Epithelial cell of proximal tubule (primary cell): ENCODE measurements around the gene PRSS21. TPM values are rescaled to one million over a fixed set of nuclear protein-coding genes. Genes with fewer than 3 reads are reported as not detected.

Source experiments
- DNase-seq: peaks from one replicate; pipeline ENCODE4 v3.0.0-alpha.2; 2011; ENCODE audit warnings: low read depth
- H3K4me3 ChIP-seq: 2 replicates; pipeline ENCODE4 v1.5.1; 2011; ENCODE audit warnings: low read depth, mild to moderate bottlenecking, low read length
- CTCF ChIP-seq: conservative IDR thresholded peaks from 2 replicates; pipeline ENCODE4 v1.5.1; 2012; ENCODE audit warnings: low read depth, mild to moderate bottlenecking, low read length
- total RNA-seq: library from RNA; depleted of rRNA; stranded (reverse); fragments of >200 nt; gene quantifications from 2 replicates; pipeline ENCODE4 v1.2.3, GENCODE V29; 2015

The PRSS21 gene
- total RNA-seq, 1 donor from 2014 or later = 4.6 TPM

GRCh38 chr16:2859686-2860265 is 42.7 kb downstream of the PRSS21 start:
- DNase-seq = no peak
- TF ChIP-seq CTCF = no peak
- no peak overlapping the region for H3K4me3 ChIP-seq

GRCh38 chr16:2860826-2861567 is 44.0 kb downstream of the PRSS21 start:
- no peak overlapping the region for H3K4me3 ChIP-seq
- DNase-seq = no peak
- TF ChIP-seq CTCF = no peak

GRCh38 chr16:2865651-2866050 is 48.6 kb downstream of the PRSS21 start:
- TF ChIP-seq CTCF = no peak
- no peak for DNase-seq
- no peak overlapping the region for H3K4me3 ChIP-seq

GRCh38 chr16:2866431-2866830 is 49.4 kb downstream of the PRSS21 start:
- H3K4me3 ChIP-seq = no peak overlapping the region
- no peak for DNase-seq
- TF ChIP-seq CTCF = no peak

GRCh38 chr16:2867661-2867986 is 50.6 kb downstream of the PRSS21 start:
- no peak for DNase-seq
- TF ChIP-seq CTCF = no peak
- H3K4me3 ChIP-seq = peak overlapping the region; percentile 68

- DNase-seq = no peak
- peak overlapping the region; percentile 68 for H3K4me3 ChIP-seq
- peak; percentile 92 for TF ChIP-seq CTCF
These were observed 51.2 kb downstream of the PRSS21 start for GRCh38 chr16:2867987-2868789.

Other genes with a start within 250 kb of the PRSS21 start
- gene KCTD5, start 134.7 kb upstream of the PRSS21 start, total RNA-seq = 45.1 and 51.4 TPM in 2 replicates
- gene PRSS27, start 97.0 kb upstream of the PRSS21 start, total RNA-seq = 0.29 and 0.92 TPM in 2 replicates
- 82.6 and 91.6 TPM in 2 replicates for gene SRRM2, start 64.6 kb upstream of the PRSS21 start, total RNA-seq
- gene ELOB, start 40.0 kb upstream of the PRSS21 start, total RNA-seq = 276 and 311 TPM in 2 replicates
- not detected in 2 replicates for gene PRSS33, start 29.7 kb upstream of the PRSS21 start, total RNA-seq
- not detected in 2 replicates for gene PRSS41, start 18.8 kb upstream of the PRSS21 start, total RNA-seq
- gene ZG16B, start 13.1 kb downstream of the PRSS21 start, total RNA-seq = 0.06 and 2.1 TPM in 2 replicates
- 9.5 and 11.1 TPM in 2 replicates for gene PRSS22, start 40.9 kb downstream of the PRSS21 start, total RNA-seq
- 49.6 and 55.5 TPM in 2 replicates for gene FLYWCH2, start 66.0 kb downstream of the PRSS21 start, total RNA-seq
- 28.0 and 47.1 TPM in 2 replicates for gene FLYWCH1, start 94.7 kb downstream of the PRSS21 start, total RNA-seq
- gene KREMEN2, start 147.0 kb downstream of the PRSS21 start, total RNA-seq = 0.72 and 4.2 TPM in 2 replicates
- gene PAQR4, start 152.1 kb downstream of the PRSS21 start, total RNA-seq = 33.4 and 36.0 TPM in 2 replicates
- 107 and 120 TPM in 2 replicates for gene PKMYT1, start 163.2 kb downstream of the PRSS21 start, total RNA-seq
- gene CLDN9, start 195.7 kb downstream of the PRSS21 start, total RNA-seq = 0.29 and 3.5 TPM in 2 replicates
- gene CLDN6, start 200.9 kb downstream of the PRSS21 start, total RNA-seq = 255 and 813 TPM in 2 replicates
- 451 and 701 TPM in 2 replicates for gene TNFRSF12A, start 203.1 kb downstream of the PRSS21 start, total RNA-seq
- gene HCFC1R1, start 206.7 kb downstream of the PRSS21 start, total RNA-seq = 14.3 and 39.0 TPM in 2 replicates
- gene THOC6, start 206.8 kb downstream of the PRSS21 start, total RNA-seq = 19.0 and 24.2 TPM in 2 replicates
- gene BICDL2, start 219.7 kb downstream of the PRSS21 start, total RNA-seq = 2.5 and 4.6 TPM in 2 replicates
- under 0.01 and 0.52 TPM in 2 replicates for gene MMP25, start 229.3 kb downstream of the PRSS21 start, total RNA-seq
- 461 and 747 TPM in 2 replicates for gene IL32, start 248.4 kb downstream of the PRSS21 start, total RNA-seq